HEK293 (cell line): ENCODE measurements around the gene ITGA8.

Experiments
- CTCF ChIA-PET: fragments of 350-600 bp; formaldehyde crosslinking; extraction: SDS; loops from one replicate; lab custom pipeline; 2021; ENCODE audit warnings: antibody characterized with exemption; lab: Yijun Ruan, JAX
- POLR2A ChIA-PET: fragments of 300-600 bp; formaldehyde crosslinking; extraction: SDS; loops from one replicate; lab custom pipeline; 2020; ENCODE audit warnings: antibody characterized with exemption, inconsistent platforms; lab: Yijun Ruan, JAX
- H3K27ac ChIP-seq: fragments of 200-500 bp; sonication (Bioruptor generic); 2 replicates; pipeline ENCODE4 v1.5.1; 2014; ENCODE audit warnings: low read depth, low read length, control low read depth, inconsistent platforms; ENCODE audit errors: extremely low read depth
- H3K36me3 ChIP-seq, 2 experiments: fragments of 200-500 bp in 1 of 2; sonication (Bioruptor generic) in 1 of 2; 1 replicate in 1 of 2; 2 replicates in 1 of 2; pipeline ENCODE4 v1.5.1; 2014 to 2017; ENCODE audit warnings: inconsistent platforms in 2 of 2, low read length in 2 of 2; ENCODE audit not compliant: control insufficient read depth in 2 of 2, insufficient read depth in 1 of 2
- H3K4me1 ChIP-seq: fragments of 200-500 bp; sonication (Bioruptor generic); 2 replicates; pipeline ENCODE4 v1.5.1; 2014; ENCODE audit warnings: mild to moderate bottlenecking, low read length, inconsistent platforms; ENCODE audit not compliant: control insufficient read depth, insufficient read depth
- H3K4me3 ChIP-seq: 2 replicates; pipeline ENCODE4 v1.5.1; 2011; ENCODE audit warnings: low read depth, mild to moderate bottlenecking, control low read depth, low read length, moderate library complexity
- H3K9me3 ChIP-seq: fragments of 200-500 bp; sonication (Bioruptor generic); 2 replicates; pipeline ENCODE4 v1.5.1; 2014; ENCODE audit warnings: low read depth, low read length, inconsistent platforms; ENCODE audit not compliant: control insufficient read depth, insufficient read depth
- FEZF1 ChIP-seq: fragments of 450-650 bp; formaldehyde crosslinking; IDR thresholded peaks from 2 replicates; pipeline ENCODE4 v1.5.1; 2016; ENCODE audit warnings: missing biosample characterization, missing genetic modification characterization
- GLIS1 ChIP-seq: fragments of 450-650 bp; formaldehyde crosslinking; IDR thresholded peaks from 2 replicates; pipeline ENCODE4 v1.5.1; 2016; ENCODE audit warnings: missing biosample characterization, missing genetic modification characterization
- KLF1 ChIP-seq: fragments of 450-650 bp; formaldehyde crosslinking; IDR thresholded peaks from 2 replicates; pipeline ENCODE4 v1.5.1; 2016; ENCODE audit warnings: missing biosample characterization, missing genetic modification characterization
- OVOL3 ChIP-seq: fragments of 450-650 bp; formaldehyde crosslinking; IDR thresholded peaks from 2 replicates; pipeline ENCODE4 v1.5.1; 2016; ENCODE audit warnings: missing biosample characterization, missing genetic modification characterization
- ZBTB21 ChIP-seq: fragments of 450-650 bp; formaldehyde crosslinking; IDR thresholded peaks from 2 replicates; pipeline ENCODE4 v1.5.1; 2017; ENCODE audit warnings: missing biosample characterization, missing genetic modification characterization
- ZBTB26 ChIP-seq: fragments of 450-650 bp; formaldehyde crosslinking; optimal IDR thresholded peaks from 2 replicates; pipeline ENCODE3; 2016; ENCODE audit warnings: missing biosample characterization, mild to moderate bottlenecking, missing genetic modification characterization
- ZFHX2 ChIP-seq: fragments of 450-650 bp; formaldehyde crosslinking; conservative IDR thresholded peaks from 2 replicates; pipeline ENCODE4 v1.5.1; 2016; ENCODE audit warnings: missing biosample characterization, missing genetic modification characterization
- ZIC2 ChIP-seq: fragments of 450-650 bp; formaldehyde crosslinking; IDR thresholded peaks from 2 replicates; pipeline ENCODE4 v1.5.1; 2016; ENCODE audit warnings: missing biosample characterization, missing genetic modification characterization
- ZNF133 ChIP-seq: fragments of 450-650 bp; formaldehyde crosslinking; IDR thresholded peaks from 2 replicates; pipeline ENCODE4 v1.5.1; 2016; ENCODE audit warnings: missing biosample characterization, missing genetic modification characterization
- ZNF211 ChIP-seq: fragments of 450-650 bp; formaldehyde crosslinking; IDR thresholded peaks from 2 replicates; pipeline ENCODE4 v1.5.1; 2016; ENCODE audit warnings: low read depth, missing biosample characterization, missing genetic modification characterization
- ZNF214 ChIP-seq: fragments of 450-650 bp; formaldehyde crosslinking; IDR thresholded peaks from 2 replicates; pipeline ENCODE4 v1.5.1; 2017; ENCODE audit warnings: missing biosample characterization, mild to moderate bottlenecking, missing genetic modification characterization, borderline replicate concordance
- ZNF239 ChIP-seq: fragments of 450-650 bp; formaldehyde crosslinking; IDR thresholded peaks from 2 replicates; pipeline ENCODE4 v1.5.1; 2016; ENCODE audit warnings: missing biosample characterization, missing genetic modification characterization
- ZNF24 ChIP-seq: fragments of 450-650 bp; formaldehyde crosslinking; IDR thresholded peaks from 2 replicates; pipeline ENCODE4 v1.5.1; 2016; ENCODE audit warnings: missing biosample characterization, missing genetic modification characterization
- ZNF274 ChIP-seq, 2 experiments: fragments of 200-500 bp in 1 of 2; fragments of 450-650 bp in 1 of 2; sonication (Bioruptor generic) in 1 of 2; formaldehyde crosslinking in 1 of 2; IDR thresholded peaks; 2 replicates each; pipeline versions ENCODE4 v1.5.1 to v1.6.1; 2014 to 2016; ENCODE audit warnings: borderline replicate concordance in 1 of 2, inconsistent platforms in 1 of 2, low read length in 1 of 2, missing biosample characterization in 1 of 2, missing genetic modification characterization in 1 of 2
- ZNF324 ChIP-seq: fragments of 450-650 bp; formaldehyde crosslinking; IDR thresholded peaks from 2 replicates; pipeline ENCODE4 v1.5.1; 2016; ENCODE audit warnings: missing biosample characterization, missing genetic modification characterization
- ZNF518A ChIP-seq: fragments of 450-650 bp; formaldehyde crosslinking; conservative IDR thresholded peaks from 2 replicates; pipeline ENCODE4 v1.5.1; 2016; ENCODE audit warnings: low read depth, missing biosample characterization, missing genetic modification characterization
- ZNF571 ChIP-seq: fragments of 450-650 bp; formaldehyde crosslinking; IDR thresholded peaks from 2 replicates; pipeline ENCODE4 v1.5.0; 2017; ENCODE audit warnings: missing biosample characterization, missing genetic modification characterization
- ZNF600 ChIP-seq: fragments of 450-650 bp; formaldehyde crosslinking; IDR thresholded peaks from 2 replicates; pipeline ENCODE4 v1.5.1; 2016; ENCODE audit warnings: missing biosample characterization, missing genetic modification characterization
- ZNF621 ChIP-seq: fragments of 450-650 bp; formaldehyde crosslinking; IDR thresholded peaks from 2 replicates; pipeline ENCODE4 v1.5.1; 2017; ENCODE audit warnings: missing biosample characterization, missing genetic modification characterization
- ZNF670 ChIP-seq: fragments of 450-650 bp; formaldehyde crosslinking; IDR thresholded peaks from 2 replicates; pipeline ENCODE4 v1.5.1; 2016; ENCODE audit warnings: missing biosample characterization, missing genetic modification characterization, low read depth
- ZNF776 ChIP-seq: fragments of 450-650 bp; formaldehyde crosslinking; IDR thresholded peaks from 2 replicates; pipeline ENCODE4 v1.5.0; 2017; ENCODE audit warnings: missing biosample characterization, missing genetic modification characterization, borderline replicate concordance
- ZNF791 ChIP-seq: fragments of 450-650 bp; formaldehyde crosslinking; IDR thresholded peaks from 2 replicates; pipeline ENCODE4 v1.5.1; 2016; ENCODE audit warnings: missing biosample characterization, missing genetic modification characterization
- TF ChIP-seq, protein P1 (sequence below): fragments of 450-650 bp; formaldehyde crosslinking; IDR thresholded peaks from 2 replicates; pipeline ENCODE4 v1.5.1; 2016; ENCODE audit warnings: missing biosample characterization, missing genetic modification characterization
- TF ChIP-seq, protein P2 (sequence below): fragments of 450-650 bp; formaldehyde crosslinking; IDR thresholded peaks from 2 replicates; pipeline ENCODE4 v1.5.1; 2016; ENCODE audit warnings: missing biosample characterization, missing genetic modification characterization

ITGA8 gene

GRCh38 chr10:15741581-15741980 lies 21.9 kb upstream of the ITGA8 start:
- no peak overlapping the region for H3K27ac ChIP-seq
- TF ChIP-seq ZNF239 (tag by site-specific recombination) (no peak), ZNF621 (tag by site-specific recombination) (no peak), ZNF214 (no peak), ZIC2 (tag by site-specific recombination) (no peak), OVOL3 (tag by site-specific recombination) (no peak), FEZF1 (tag by site-specific recombination) (no peak), ZNF211 (tag by site-specific recombination) (no peak), ZNF274 (IDR thresholded peaks at IDR 0.05; ENCODE audit: low read length) (no peak), ZNF274 (tag by site-specific recombination; IDR thresholded peaks at IDR 0.05; ENCODE audit: borderline replicate concordance) (no peak), ZNF24 (no peak), ZBTB26 (tag by site-specific recombination) (no peak), KLF1 (tag by site-specific recombination) (no peak), ZBTB21 (tag by site-specific recombination) (no peak)
- TF ChIP-seq, protein P1, sequence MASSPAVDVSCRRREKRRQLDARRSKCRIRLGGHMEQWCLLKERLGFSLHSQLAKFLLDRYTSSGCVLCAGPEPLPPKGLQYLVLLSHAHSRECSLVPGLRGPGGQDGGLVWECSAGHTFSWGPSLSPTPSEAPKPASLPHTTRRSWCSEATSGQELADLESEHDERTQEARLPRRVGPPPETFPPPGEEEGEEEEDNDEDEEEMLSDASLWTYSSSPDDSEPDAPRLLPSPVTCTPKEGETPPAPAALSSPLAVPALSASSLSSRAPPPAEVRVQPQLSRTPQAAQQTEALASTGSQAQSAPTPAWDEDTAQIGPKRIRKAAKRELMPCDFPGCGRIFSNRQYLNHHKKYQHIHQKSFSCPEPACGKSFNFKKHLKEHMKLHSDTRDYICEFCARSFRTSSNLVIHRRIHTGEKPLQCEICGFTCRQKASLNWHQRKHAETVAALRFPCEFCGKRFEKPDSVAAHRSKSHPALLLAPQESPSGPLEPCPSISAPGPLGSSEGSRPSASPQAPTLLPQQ (tag by site-specific recombination), result no peak
- TF ChIP-seq, protein P2, sequence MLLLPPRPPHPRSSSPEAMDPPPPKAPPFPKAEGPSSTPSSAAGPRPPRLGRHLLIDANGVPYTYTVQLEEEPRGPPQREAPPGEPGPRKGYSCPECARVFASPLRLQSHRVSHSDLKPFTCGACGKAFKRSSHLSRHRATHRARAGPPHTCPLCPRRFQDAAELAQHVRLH (tag by site-specific recombination), result no peak
- no peak overlapping the region for H3K4me3 ChIP-seq
- ChIA-PET CTCF (interaction anchor here (0.6 to 2.0 kb wide), 4 partner anchors 22 to 531 kb away, joined by 3 to 7 read pairs (median 4); partner anchors contain the start of gene ITGA8), POLR2A (no interaction called here)
- no peaks in the 10 kb centered on the region for H3K4me1 ChIP-seq
- H3K9me3 ChIP-seq, result no peaks in the 10 kb centered on the region
- no peaks in the 10 kb centered on the region for H3K36me3 ChIP-seq

DNA sequence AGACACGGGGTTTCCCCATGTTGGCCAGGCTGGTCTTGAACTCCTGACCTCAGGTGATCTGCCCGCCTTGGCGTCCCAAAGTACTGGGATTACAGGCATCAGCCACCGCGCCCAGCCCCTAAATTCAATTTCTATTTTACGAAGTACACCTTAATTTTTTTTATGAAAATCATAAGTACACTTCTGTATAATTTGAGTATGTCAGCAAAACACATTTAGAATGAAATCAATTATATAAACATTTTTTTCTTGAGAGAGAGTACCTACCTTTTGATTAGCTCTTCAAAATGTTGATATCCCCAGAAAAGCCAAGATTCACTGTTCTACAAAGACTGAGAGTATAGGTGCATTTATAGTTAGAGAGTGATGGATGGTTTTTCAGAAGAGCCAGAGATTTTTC lies 20.5 kb upstream of the ITGA8 start:
- Histone ChIP-seq H3K27ac (no peak overlapping the region), H3K4me3 (no peak overlapping the region), H3K4me1 (no peaks in the 10 kb centered on the region), H3K36me3 (no peaks in the 10 kb centered on the region), H3K9me3 (no peaks in the 10 kb centered on the region)
- no peak for TF ChIP-seq ZNF600 (tag by site-specific recombination)
- POLR2A ChIA-PET, result no interaction called here
- CTCF ChIA-PET, result interaction anchor here (0.7 to 1.2 kb wide), 3 partner anchors 20 to 312 kb away, joined by 3 to 4 read pairs (median 3); no protein-coding TSS in a partner anchor

- ChIA-PET POLR2A (no interaction called here), CTCF (interaction anchor here (0.7 to 1.6 kb wide), 3 partner anchors 306 to 1260 kb away, joined by 3 to 6 read pairs (median 3); no protein-coding TSS in a partner anchor)
- Histone ChIP-seq H3K27ac (no peak overlapping the region), H3K36me3 (no peaks in the 10 kb centered on the region), H3K4me1 (no peaks in the 10 kb centered on the region), H3K9me3 (no peaks in the 10 kb centered on the region), H3K4me3 (no peak overlapping the region)
- no peak for TF ChIP-seq GLIS1 (tag by site-specific recombination)
- no peak for TF ChIP-seq ZNF518A
- no peak for TF ChIP-seq ZNF791
- no peak for TF ChIP-seq ZFHX2
- no peak for TF ChIP-seq ZNF670 (tag by site-specific recombination)
- no peak for TF ChIP-seq ZNF324
- no peak for TF ChIP-seq ZNF133
- TF ChIP-seq ZNF571, result no peak
- TF ChIP-seq ZNF776, result no peak
These were observed 19.7 kb upstream of the ITGA8 start for GRCh38 chr10:15739254-15739970.
